Measurements from ENCODE around the gene TRPM5.

DNA sequence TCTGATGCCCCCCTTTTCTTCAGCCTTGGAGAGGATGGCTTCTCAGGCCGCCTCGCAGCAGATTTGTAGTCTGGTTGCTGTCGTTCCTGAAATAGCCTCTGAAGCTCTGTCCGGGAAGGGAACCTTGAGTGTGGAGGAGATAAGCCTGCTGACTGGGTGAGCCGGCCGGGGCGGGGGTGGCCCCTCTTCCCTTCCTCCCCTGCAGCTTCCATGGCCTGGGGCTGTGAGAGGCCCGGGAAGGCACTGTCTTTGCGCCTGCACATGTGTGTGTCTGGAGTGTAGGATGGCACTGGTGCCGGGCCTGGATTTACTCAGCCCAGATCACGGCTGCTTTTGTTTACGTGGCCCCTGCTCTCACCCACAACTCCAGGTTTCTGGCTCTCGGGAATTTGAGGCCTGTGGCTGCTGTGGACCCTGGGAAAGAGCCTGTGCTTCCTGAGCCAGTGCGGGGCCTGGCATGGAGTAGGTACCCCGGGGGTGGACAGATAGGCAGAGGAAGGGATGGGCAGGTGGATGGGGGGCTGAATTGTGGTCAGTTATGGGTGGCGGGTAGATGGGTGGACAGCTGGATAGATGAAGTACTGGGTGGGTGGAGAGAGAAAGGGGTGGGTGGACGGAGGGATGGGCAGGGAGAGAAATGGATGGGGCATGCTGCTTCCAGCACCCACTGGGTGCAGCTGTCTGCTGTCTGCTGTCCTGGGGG, 17.1 kb upstream of the TRPM5 start:
- TF ChIP-seq, protein P1, sequence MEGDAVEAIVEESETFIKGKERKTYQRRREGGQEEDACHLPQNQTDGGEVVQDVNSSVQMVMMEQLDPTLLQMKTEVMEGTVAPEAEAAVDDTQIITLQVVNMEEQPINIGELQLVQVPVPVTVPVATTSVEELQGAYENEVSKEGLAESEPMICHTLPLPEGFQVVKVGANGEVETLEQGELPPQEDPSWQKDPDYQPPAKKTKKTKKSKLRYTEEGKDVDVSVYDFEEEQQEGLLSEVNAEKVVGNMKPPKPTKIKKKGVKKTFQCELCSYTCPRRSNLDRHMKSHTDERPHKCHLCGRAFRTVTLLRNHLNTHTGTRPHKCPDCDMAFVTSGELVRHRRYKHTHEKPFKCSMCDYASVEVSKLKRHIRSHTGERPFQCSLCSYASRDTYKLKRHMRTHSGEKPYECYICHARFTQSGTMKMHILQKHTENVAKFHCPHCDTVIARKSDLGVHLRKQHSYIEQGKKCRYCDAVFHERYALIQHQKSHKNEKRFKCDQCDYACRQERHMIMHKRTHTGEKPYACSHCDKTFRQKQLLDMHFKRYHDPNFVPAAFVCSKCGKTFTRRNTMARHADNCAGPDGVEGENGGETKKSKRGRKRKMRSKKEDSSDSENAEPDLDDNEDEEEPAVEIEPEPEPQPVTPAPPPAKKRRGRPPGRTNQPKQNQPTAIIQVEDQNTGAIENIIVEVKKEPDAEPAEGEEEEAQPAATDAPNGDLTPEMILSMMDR (IDR thresholded peaks at IDR 0.05): no peak
- TF ChIP-seq POLR2A (IDR thresholded peaks at IDR 0.05): no peak

Measured in Peyer's patch (tissue), 4 donors.